Loucy (cell line): Measurements from ENCODE around the gene PRR23E.

Experiments
- EZH2phosphoT487 ChIP-seq: fragments of 200-600 bp; IDR thresholded peaks from 2 replicates; pipeline ENCODE4 v1.6.1; 2018; ENCODE audit warnings: antibody characterized with exemption, mild to moderate bottlenecking, moderate library complexity, borderline replicate concordance
- TF ChIP-seq, protein P1 (sequence below): fragments of 200-600 bp; sonication (generic); conservative IDR thresholded peaks from 2 replicates; pipeline ENCODE4 v1.5.1; 2014; ENCODE audit warnings: mild to moderate bottlenecking, antibody characterized with exemption, low read length

DNA sequence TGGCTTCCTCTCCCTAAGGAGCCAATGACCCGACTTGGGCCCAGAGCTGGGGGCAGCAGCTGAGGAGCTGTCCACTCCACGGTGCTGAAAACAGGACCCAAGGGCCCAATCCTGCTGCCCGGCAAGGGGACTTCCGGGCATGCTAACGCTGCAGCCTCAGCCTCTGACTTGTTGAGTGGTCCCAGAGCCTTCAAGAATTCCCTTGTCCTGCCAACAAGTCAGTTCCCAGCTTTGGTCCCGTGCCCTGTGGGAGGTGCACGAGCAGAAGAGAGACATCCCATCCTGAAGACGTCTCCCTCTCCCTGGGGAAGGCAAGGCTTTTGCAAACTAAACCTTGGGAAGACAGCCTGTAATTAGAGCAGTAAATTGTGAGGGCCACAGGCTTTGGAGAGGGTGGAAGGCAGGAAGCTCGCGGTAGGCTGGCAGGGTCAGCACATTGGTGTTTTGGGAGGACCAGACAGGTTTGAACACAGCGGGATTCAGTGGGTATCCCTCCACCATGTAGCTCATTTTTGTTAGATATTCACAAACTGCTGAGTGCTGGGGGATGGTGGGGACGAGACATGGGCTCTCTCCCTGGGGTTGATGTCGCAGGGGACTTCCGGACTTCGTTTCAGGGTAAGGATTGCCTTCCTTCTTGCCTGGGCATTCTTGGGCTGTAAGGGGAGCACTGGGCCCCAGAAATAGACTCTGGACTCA is 29.8 kb upstream of the PRR23E start:
- no peak for TF ChIP-seq EZH2phosphoT487
- TF ChIP-seq, protein P1, sequence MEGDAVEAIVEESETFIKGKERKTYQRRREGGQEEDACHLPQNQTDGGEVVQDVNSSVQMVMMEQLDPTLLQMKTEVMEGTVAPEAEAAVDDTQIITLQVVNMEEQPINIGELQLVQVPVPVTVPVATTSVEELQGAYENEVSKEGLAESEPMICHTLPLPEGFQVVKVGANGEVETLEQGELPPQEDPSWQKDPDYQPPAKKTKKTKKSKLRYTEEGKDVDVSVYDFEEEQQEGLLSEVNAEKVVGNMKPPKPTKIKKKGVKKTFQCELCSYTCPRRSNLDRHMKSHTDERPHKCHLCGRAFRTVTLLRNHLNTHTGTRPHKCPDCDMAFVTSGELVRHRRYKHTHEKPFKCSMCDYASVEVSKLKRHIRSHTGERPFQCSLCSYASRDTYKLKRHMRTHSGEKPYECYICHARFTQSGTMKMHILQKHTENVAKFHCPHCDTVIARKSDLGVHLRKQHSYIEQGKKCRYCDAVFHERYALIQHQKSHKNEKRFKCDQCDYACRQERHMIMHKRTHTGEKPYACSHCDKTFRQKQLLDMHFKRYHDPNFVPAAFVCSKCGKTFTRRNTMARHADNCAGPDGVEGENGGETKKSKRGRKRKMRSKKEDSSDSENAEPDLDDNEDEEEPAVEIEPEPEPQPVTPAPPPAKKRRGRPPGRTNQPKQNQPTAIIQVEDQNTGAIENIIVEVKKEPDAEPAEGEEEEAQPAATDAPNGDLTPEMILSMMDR = no peak
